Measurements from ENCODE around the gene C15orf61. TPM values are rescaled to one million over a fixed set of nuclear protein-coding genes. Genes with fewer than 3 reads are reported as not detected.

The C15orf61 gene
- total RNA-seq, 1 experiment from 2014 or later: 4.2 TPM

Other genes starting within 250 kb of the C15orf61 start
- 4.1 and 7.1 TPM in 2 replicates for gene MAP2K5, start 21.6 kb downstream of the C15orf61 start, total RNA-seq (2014; rRNA removed; shearing (Covaris generic))